Measurements from ENCODE around the gene ANKRD6.

Gene ANKRD6

DNA sequence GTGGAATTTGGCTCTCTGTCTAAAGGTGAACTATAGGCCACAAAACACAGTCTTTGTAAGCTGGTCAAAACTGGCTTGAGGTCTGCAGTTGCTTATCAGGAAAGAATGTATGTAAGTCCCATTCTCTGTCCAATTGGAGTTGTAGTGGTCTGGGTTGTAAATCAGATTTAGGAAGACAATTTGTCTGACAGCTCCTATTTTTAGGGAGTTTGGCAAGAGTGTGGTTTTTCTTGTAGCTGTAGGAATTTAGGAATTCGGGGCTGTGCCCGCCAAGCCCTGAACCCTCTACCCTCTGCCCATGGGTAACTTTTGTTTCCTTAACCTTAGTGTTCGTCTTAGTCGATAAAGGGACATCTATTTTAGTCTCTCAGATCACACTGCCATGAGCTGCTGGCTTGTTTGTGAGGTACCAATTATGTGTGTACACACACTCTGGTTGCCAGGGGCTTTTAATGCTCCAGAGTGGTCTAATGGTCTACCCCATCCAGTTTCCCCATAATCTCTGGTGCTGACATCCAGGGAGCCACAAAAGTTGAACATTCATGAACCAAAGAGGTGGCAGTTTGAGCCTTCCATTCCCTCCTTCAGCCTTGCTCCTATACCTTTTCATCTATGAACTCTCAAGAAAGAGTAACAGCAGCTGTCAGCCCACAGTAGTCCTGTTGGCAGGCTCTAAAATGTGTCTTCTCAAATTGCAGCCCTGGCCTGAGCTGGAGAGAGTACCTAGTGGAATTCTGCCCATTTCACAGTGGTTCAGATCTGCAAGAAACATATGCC is 93.0 kb downstream of the ANKRD6 start:
- Histone ChIP-seq H3K9me3 (ENCODE audit: control insufficient read depth, insufficient read depth, low read length) (no peaks in the 10 kb centered on the region), H3K27me3 (ENCODE audit: control insufficient read depth, insufficient read depth, low read length) (no peaks in the 10 kb centered on the region), H3K36me3 (ENCODE audit: control insufficient read depth, insufficient read depth, low read length) (no peaks in the 10 kb centered on the region), H3K4me1 (ENCODE audit: control insufficient read depth, insufficient read depth, low read length) (no peaks in the 10 kb centered on the region), H3K4me3 (ENCODE audit: low read depth, low read length) (no peak overlapping the region), H3K9ac (ENCODE audit: low read depth, low read length) (no peak overlapping the region)

DNA sequence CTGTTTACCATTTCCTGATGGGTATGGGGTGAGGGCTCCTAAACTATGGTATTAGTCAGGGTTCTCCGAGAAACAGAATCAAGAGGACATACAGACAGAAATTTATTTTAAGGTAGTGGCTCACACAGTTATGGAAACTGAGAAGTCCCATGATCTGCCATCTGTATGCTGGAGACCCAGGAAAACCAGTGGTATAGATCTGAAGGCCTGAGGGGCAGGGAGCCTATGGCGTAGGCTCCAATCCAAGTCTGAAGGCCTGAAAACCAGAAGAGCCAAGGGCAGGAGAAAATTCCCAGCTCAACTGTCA is 93.6 kb downstream of the ANKRD6 start:
- no peaks in the 10 kb centered on the region for H3K9me3 ChIP-seq (ENCODE audit: control insufficient read depth, insufficient read depth, low read length)
- no peak overlapping the region for H3K4me3 ChIP-seq (ENCODE audit: low read depth, low read length)
- no peaks in the 10 kb centered on the region for H3K4me1 ChIP-seq (ENCODE audit: control insufficient read depth, insufficient read depth, low read length)
- no peak overlapping the region for H3K9ac ChIP-seq (ENCODE audit: low read depth, low read length)
- no peaks in the 10 kb centered on the region for H3K27me3 ChIP-seq (ENCODE audit: control insufficient read depth, insufficient read depth, low read length)
- no peaks in the 10 kb centered on the region for H3K36me3 ChIP-seq (ENCODE audit: control insufficient read depth, insufficient read depth, low read length)

DNA sequence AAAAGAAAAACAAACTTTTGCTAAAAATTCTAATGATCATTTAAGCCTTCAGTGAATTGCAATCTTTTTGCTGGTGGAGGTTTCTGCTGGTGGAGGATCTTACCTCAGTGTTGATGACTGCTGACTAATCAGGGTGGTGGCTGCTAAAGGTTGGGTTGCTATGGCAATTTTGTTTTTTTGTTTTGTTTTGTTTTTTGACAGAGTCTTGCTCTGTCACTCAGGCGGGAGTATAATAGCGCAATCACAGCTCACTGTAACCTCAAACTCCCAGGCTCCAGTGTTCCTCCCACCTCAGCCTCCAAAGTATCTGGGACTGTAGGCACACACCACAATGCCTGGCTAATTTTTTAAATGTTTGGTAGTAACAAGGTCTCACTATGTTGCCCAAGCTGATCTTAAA is 94.7 kb downstream of the ANKRD6 start:
- Histone ChIP-seq H3K36me3 (ENCODE audit: control insufficient read depth, insufficient read depth, low read length) (no peaks in the 10 kb centered on the region), H3K4me1 (ENCODE audit: control insufficient read depth, insufficient read depth, low read length) (no peaks in the 10 kb centered on the region), H3K4me3 (ENCODE audit: low read depth, low read length) (no peak overlapping the region), H3K9me3 (ENCODE audit: control insufficient read depth, insufficient read depth, low read length) (no peaks in the 10 kb centered on the region), H3K9ac (ENCODE audit: low read depth, low read length) (no peak overlapping the region), H3K27me3 (ENCODE audit: control insufficient read depth, insufficient read depth, low read length) (no peaks in the 10 kb centered on the region)

- no peak overlapping the region for H3K4me3 ChIP-seq (ENCODE audit: low read depth, low read length)
- no peaks in the 10 kb centered on the region for H3K4me1 ChIP-seq (ENCODE audit: control insufficient read depth, insufficient read depth, low read length)
- no peaks in the 10 kb centered on the region for H3K36me3 ChIP-seq (ENCODE audit: control insufficient read depth, insufficient read depth, low read length)
- H3K9me3 ChIP-seq (ENCODE audit: control insufficient read depth, insufficient read depth, low read length), result no peaks in the 10 kb centered on the region
- no peaks in the 10 kb centered on the region for H3K27me3 ChIP-seq (ENCODE audit: control insufficient read depth, insufficient read depth, low read length)
- no peak overlapping the region for H3K9ac ChIP-seq (ENCODE audit: low read depth, low read length)
These were observed 95.9 kb downstream of the ANKRD6 start for GRCh38 chr6:89528866-89529265.

DNA sequence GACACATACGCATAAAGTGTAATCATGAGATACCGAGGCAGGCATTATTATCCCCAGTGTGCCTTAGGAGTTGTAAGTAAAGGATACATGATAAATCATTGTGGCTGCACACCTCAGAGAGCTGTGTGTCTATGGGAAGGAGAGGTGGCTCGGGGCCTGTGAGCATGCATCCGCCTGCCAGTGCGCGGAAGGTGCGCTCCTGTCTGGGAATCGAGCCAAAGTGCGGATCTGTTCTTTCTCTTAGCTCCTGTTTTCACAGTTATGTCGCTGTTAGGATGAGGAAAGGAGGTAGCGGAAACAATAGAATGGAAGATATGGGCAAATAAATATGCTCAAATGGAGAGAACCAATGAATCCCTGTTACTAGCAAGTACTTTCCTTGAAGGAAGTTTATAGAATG is 98.0 kb downstream of the ANKRD6 start:
- Histone ChIP-seq H3K9me3 (ENCODE audit: control insufficient read depth, insufficient read depth, low read length) (no peaks in the 10 kb centered on the region), H3K27me3 (ENCODE audit: control insufficient read depth, insufficient read depth, low read length) (no peaks in the 10 kb centered on the region), H3K4me3 (ENCODE audit: low read depth, low read length) (no peak overlapping the region), H3K4me1 (ENCODE audit: control insufficient read depth, insufficient read depth, low read length) (no peaks in the 10 kb centered on the region), H3K9ac (ENCODE audit: low read depth, low read length) (no peak overlapping the region), H3K36me3 (ENCODE audit: control insufficient read depth, insufficient read depth, low read length) (no peaks in the 10 kb centered on the region)

- peaks cover 2% of the 10 kb centered on the region for H3K4me1 ChIP-seq (ENCODE audit: control insufficient read depth, insufficient read depth, low read length)
- no peak overlapping the region for H3K4me3 ChIP-seq (ENCODE audit: low read depth, low read length)
- no peaks in the 10 kb centered on the region for H3K27me3 ChIP-seq (ENCODE audit: control insufficient read depth, insufficient read depth, low read length)
- no peak overlapping the region for H3K9ac ChIP-seq (ENCODE audit: low read depth, low read length)
- H3K9me3 ChIP-seq (ENCODE audit: control insufficient read depth, insufficient read depth, low read length), result no peaks in the 10 kb centered on the region
- H3K36me3 ChIP-seq (ENCODE audit: control insufficient read depth, insufficient read depth, low read length), result no peaks in the 10 kb centered on the region
These were observed 103.3 kb downstream of the ANKRD6 start for GRCh38 chr6:89536231-89536630.

- H3K36me3 ChIP-seq (ENCODE audit: control insufficient read depth, insufficient read depth, low read length), result no peaks in the 10 kb centered on the region
- H3K9ac ChIP-seq (ENCODE audit: low read depth, low read length), result no peak overlapping the region
- H3K4me3 ChIP-seq (ENCODE audit: low read depth, low read length), result no peak overlapping the region
- H3K27me3 ChIP-seq (ENCODE audit: control insufficient read depth, insufficient read depth, low read length), result no peaks in the 10 kb centered on the region
- no peaks in the 10 kb centered on the region for H3K9me3 ChIP-seq (ENCODE audit: control insufficient read depth, insufficient read depth, low read length)
- peaks cover 2% of the 10 kb centered on the region for H3K4me1 ChIP-seq (ENCODE audit: control insufficient read depth, insufficient read depth, low read length)
These were observed 106.8 kb downstream of the ANKRD6 start for GRCh38 chr6:89539779-89540178.

DNA sequence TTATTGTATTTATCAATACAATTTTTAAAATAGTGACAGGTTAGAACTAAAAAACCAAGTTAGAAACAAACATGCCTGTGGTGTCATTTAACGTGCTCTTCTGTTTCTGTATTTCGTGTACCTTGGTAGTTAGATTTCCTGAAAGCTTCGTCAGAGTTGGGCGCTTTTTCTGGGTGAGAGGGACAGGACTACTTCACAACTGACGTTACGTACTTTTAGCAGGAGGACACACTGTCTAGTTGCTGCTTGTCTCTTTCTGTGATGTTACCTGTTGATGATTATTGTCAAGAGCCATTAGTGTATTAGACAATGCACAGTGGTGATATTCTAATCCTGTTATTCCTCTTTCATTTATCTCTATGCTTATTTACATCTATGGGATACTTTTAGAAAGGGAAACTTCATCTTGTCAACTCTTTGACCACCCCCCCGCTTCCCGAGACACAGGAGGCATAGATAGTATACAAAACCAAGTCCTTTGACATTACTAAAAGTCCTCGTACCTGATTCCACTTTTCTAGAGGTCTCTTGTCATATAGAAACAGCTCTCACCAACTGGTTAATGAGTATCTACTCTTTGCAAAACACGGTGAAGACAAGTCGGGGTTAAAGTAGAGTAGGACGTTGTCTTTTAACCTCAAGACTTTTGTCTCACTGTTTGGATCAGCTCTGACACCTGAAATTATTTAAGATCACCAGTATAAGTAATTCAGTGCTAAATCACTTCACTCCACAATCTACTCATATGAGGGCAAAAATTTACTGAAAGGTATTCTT is 109.3 kb downstream of the ANKRD6 start:
- H3K4me1 ChIP-seq (ENCODE audit: control insufficient read depth, insufficient read depth, low read length), result no peaks in the 10 kb centered on the region
- no peaks in the 10 kb centered on the region for H3K36me3 ChIP-seq (ENCODE audit: control insufficient read depth, insufficient read depth, low read length)
- H3K27me3 ChIP-seq (ENCODE audit: control insufficient read depth, insufficient read depth, low read length), result no peaks in the 10 kb centered on the region
- H3K9ac ChIP-seq (ENCODE audit: low read depth, low read length), result no peak overlapping the region
- no peak overlapping the region for H3K4me3 ChIP-seq (ENCODE audit: low read depth, low read length)
- no peaks in the 10 kb centered on the region for H3K9me3 ChIP-seq (ENCODE audit: control insufficient read depth, insufficient read depth, low read length)

DNA sequence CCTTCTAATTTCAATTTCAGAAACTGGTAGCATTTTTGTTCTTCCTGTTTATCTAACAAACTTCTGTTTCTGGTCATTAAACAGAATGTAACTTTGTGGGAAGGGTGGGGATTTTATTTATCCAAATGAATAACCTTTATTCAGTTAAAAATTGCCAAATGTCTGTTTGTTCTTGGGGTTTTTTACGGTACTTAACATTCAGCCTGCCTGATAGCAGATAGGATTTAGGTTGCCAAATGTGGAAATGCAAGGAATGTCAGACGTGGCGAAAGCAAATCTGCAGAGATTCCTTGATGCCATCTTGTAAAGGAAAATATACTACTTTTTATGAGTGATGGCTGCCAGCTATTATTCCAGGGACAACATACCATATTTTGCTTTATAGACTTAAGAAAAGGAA is 109.9 kb downstream of the ANKRD6 start:
- Histone ChIP-seq H3K27me3 (ENCODE audit: control insufficient read depth, insufficient read depth, low read length) (no peaks in the 10 kb centered on the region), H3K9me3 (ENCODE audit: control insufficient read depth, insufficient read depth, low read length) (no peaks in the 10 kb centered on the region), H3K4me3 (ENCODE audit: low read depth, low read length) (no peak overlapping the region)

DNA sequence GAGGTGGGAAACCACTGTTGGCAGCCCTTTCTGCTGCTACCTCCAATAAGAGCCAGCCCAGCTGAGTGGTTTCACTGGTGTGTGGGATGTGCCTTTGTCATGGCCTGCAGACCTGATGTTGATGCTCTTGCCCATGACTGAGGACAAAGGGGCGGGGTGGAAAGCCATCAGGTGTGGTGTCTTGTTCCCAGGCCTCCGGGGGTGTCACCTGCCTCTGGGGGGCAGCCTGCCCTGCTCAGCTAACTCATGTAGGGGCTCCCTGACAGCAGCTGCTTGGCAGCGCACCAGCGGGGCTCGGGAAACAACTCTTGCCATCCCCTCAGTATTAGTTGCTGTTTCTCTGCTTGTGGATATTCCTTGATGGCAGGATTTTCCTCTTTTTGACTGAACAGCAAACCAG is 114.3 kb downstream of the ANKRD6 start:
- no peaks in the 10 kb centered on the region for H3K27me3 ChIP-seq (ENCODE audit: control insufficient read depth, insufficient read depth, low read length)
- no peak overlapping the region for H3K4me3 ChIP-seq (ENCODE audit: low read depth, low read length)
- H3K4me1 ChIP-seq (ENCODE audit: control insufficient read depth, insufficient read depth, low read length), result no peaks in the 10 kb centered on the region
- H3K36me3 ChIP-seq (ENCODE audit: control insufficient read depth, insufficient read depth, low read length), result no peaks in the 10 kb centered on the region
- no peak overlapping the region for H3K9ac ChIP-seq (ENCODE audit: low read depth, low read length)
- no peaks in the 10 kb centered on the region for H3K9me3 ChIP-seq (ENCODE audit: control insufficient read depth, insufficient read depth, low read length)

More for the DNA sequence above, 109.9 kb downstream of the ANKRD6 start:
- no peak overlapping the region for H3K9ac ChIP-seq (ENCODE audit: low read depth, low read length)
- H3K36me3 ChIP-seq (ENCODE audit: control insufficient read depth, insufficient read depth, low read length), result no peaks in the 10 kb centered on the region
- H3K4me1 ChIP-seq (ENCODE audit: control insufficient read depth, insufficient read depth, low read length), result no peaks in the 10 kb centered on the region

- no peaks in the 10 kb centered on the region for H3K36me3 ChIP-seq (ENCODE audit: control insufficient read depth, insufficient read depth, low read length)
- H3K9me3 ChIP-seq (ENCODE audit: control insufficient read depth, insufficient read depth, low read length), result peaks cover 4% of the 10 kb centered on the region
- no peak overlapping the region for H3K9ac ChIP-seq (ENCODE audit: low read depth, low read length)
- peaks cover 22% of the 10 kb centered on the region for H3K4me1 ChIP-seq (ENCODE audit: control insufficient read depth, insufficient read depth, low read length)
- H3K4me3 ChIP-seq (ENCODE audit: low read depth, low read length), result no peak overlapping the region
- H3K27me3 ChIP-seq (ENCODE audit: control insufficient read depth, insufficient read depth, low read length), result peaks cover 2% of the 10 kb centered on the region
These were observed 120.5 kb downstream of the ANKRD6 start for GRCh38 chr6:89553431-89553830.

GRCh38 chr6:89554106-89554505 is 121.2 kb downstream of the ANKRD6 start:
- peaks cover 2% of the 10 kb centered on the region for H3K27me3 ChIP-seq (ENCODE audit: control insufficient read depth, insufficient read depth, low read length)
- H3K9me3 ChIP-seq (ENCODE audit: control insufficient read depth, insufficient read depth, low read length), result peaks cover 4% of the 10 kb centered on the region
- peaks cover 22% of the 10 kb centered on the region for H3K4me1 ChIP-seq (ENCODE audit: control insufficient read depth, insufficient read depth, low read length)
- H3K4me3 ChIP-seq (ENCODE audit: low read depth, low read length), result no peak overlapping the region
- H3K9ac ChIP-seq (ENCODE audit: low read depth, low read length), result no peak overlapping the region
- no peaks in the 10 kb centered on the region for H3K36me3 ChIP-seq (ENCODE audit: control insufficient read depth, insufficient read depth, low read length)
